GM12801 (cell line): ENCODE measurements around the gene THUMPD3.

ENCODE experiments used
- CTCF ChIP-seq: IDR thresholded peaks from one replicate; pipeline ENCODE4 v1.5.1; 2011; ENCODE audit warnings: control low read depth; ENCODE audit not compliant: insufficient read length; ENCODE audit errors: extremely low read depth

The THUMPD3 gene

GRCh38 chr3:9395570-9396300 lies 32.9 kb downstream of the THUMPD3 start:
- no peak for TF ChIP-seq CTCF

- no peak for TF ChIP-seq CTCF
Observed at GRCh38 chr3:9396301-9396631, 33.4 kb downstream of the THUMPD3 start.

- TF ChIP-seq CTCF = no peak
Observed at GRCh38 chr3:9396632-9397331, 33.9 kb downstream of the THUMPD3 start.

GRCh38 chr3:9397332-9397905 lies 34.6 kb downstream of the THUMPD3 start, which contains the start of gene SETD5:
Gene SETD5 (plus strand): TSS chr3:9397615. CDS start chr3:9428939, 31,324 bp downstream.
- TF ChIP-seq CTCF = no peak

GRCh38 chr3:9397906-9398699 lies 35.2 kb downstream of the THUMPD3 start:
- TF ChIP-seq CTCF = no peak

GRCh38 chr3:9398700-9399336 lies 36.0 kb downstream of the THUMPD3 start:
- TF ChIP-seq CTCF = no peak

GRCh38 chr3:9399337-9399703 lies 36.5 kb downstream of the THUMPD3 start:
- TF ChIP-seq CTCF = no peak
